HL-60 (cell line): ENCODE measurements around the gene PSME3.

ENCODE experiments used
- DNase-seq, 2 experiments: peaks; one replicate each; pipeline ENCODE4 v3.0.0-alpha.2; 2010 to 2020; ENCODE audit warnings: low read depth in 1 of 2, low spot score in 1 of 2
- H3K27ac ChIP-seq: fragments of 250-450 bp; sonication (Bioruptor Pico); replicated peaks from 2 replicates; pipeline ENCODE4 v1.5.1; 2020; ENCODE audit warnings: mild to moderate bottlenecking, moderate library complexity
- H3K27me3 ChIP-seq: fragments of 250-450 bp; sonication (Bioruptor Pico); 2 replicates; pipeline ENCODE4 v1.5.1; 2021; ENCODE audit warnings: mild to moderate bottlenecking, moderate library complexity; ENCODE audit not compliant: insufficient read depth, poor library complexity, severe bottlenecking
- H3K4me3 ChIP-seq: replicated peaks from 2 replicates; pipeline ENCODE4 v1.5.1; 2011; ENCODE audit warnings: mild to moderate bottlenecking, control low read depth, low read length; ENCODE audit not compliant: insufficient read depth
- GABPA ChIP-seq: IDR thresholded peaks from 2 replicates; pipeline ENCODE4 v1.6.1; 2012; ENCODE audit warnings: low read depth
- POLR2AphosphoS5 ChIP-seq: IDR thresholded peaks from 2 replicates; pipeline ENCODE4 v1.6.1; 2012; ENCODE audit warnings: low read depth
- REST ChIP-seq: IDR thresholded peaks from 2 replicates; pipeline ENCODE4 v1.6.1; 2012; ENCODE audit warnings: low read depth; ENCODE audit not compliant: insufficient replicate concordance
- SPI1 ChIP-seq: IDR thresholded peaks from 2 replicates; pipeline ENCODE4 v1.6.1; 2012; ENCODE audit warnings: low read depth, mild to moderate bottlenecking, borderline replicate concordance
- TF ChIP-seq, protein P1 (sequence below): IDR thresholded peaks from one replicate; pipeline ENCODE4 v1.5.1; 2011; ENCODE audit warnings: low read length, control low read depth, inconsistent platforms; ENCODE audit not compliant: insufficient read depth

Gene PSME3

DNA sequence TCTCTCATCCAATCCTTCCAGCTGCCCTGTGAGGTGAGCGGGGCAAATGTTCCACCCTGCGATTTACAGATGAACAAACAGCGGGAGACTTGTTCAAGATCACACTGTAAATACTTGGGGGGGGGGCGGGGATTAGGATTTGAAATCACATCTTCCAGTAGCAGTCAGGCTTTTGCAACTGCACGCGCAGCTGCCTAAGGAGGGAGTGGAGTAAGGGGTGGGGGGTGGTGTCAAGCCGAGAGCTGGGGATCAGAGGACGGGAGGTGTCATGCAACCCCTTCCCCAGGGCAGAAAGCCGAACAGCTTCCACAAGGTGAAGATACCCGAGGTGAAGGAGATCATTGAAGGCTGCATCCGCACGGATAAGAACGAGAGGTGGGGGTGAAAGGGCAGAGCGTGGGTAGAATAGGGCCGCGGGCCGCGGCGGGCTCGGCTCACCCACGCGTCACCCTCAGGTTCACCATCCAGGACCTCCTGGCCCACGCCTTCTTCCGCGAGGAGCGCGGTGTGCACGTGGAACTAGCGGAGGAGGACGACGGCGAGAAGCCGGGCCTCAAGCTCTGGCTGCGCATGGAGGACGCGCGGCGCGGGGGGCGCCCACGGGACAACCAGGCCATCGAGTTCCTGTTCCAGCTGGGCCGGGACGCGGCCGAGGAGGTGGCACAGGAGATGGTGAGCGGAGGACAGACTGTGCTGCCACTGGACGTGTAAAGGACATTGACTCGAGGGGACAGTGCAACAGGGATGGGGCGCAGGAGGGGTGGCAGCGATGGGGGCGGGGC lies 48.2 kb upstream of the PSME3 start:
- no peak overlapping the region for H3K4me3 ChIP-seq

GRCh38 chr17:42787266-42787665 lies 45.9 kb upstream of the PSME3 start:
- Histone ChIP-seq H3K27me3 (peaks cover 39% of the 10 kb centered on the region), H3K27ac (no peak overlapping the region), H3K4me3 (no peak overlapping the region)
- no peak for DNase-seq
- TF ChIP-seq, protein P1, sequence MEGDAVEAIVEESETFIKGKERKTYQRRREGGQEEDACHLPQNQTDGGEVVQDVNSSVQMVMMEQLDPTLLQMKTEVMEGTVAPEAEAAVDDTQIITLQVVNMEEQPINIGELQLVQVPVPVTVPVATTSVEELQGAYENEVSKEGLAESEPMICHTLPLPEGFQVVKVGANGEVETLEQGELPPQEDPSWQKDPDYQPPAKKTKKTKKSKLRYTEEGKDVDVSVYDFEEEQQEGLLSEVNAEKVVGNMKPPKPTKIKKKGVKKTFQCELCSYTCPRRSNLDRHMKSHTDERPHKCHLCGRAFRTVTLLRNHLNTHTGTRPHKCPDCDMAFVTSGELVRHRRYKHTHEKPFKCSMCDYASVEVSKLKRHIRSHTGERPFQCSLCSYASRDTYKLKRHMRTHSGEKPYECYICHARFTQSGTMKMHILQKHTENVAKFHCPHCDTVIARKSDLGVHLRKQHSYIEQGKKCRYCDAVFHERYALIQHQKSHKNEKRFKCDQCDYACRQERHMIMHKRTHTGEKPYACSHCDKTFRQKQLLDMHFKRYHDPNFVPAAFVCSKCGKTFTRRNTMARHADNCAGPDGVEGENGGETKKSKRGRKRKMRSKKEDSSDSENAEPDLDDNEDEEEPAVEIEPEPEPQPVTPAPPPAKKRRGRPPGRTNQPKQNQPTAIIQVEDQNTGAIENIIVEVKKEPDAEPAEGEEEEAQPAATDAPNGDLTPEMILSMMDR: no peak
- no peak for TF ChIP-seq REST
- TF ChIP-seq GABPA: no peak
- TF ChIP-seq POLR2AphosphoS5: no peak

More for the DNA sequence above, 48.2 kb upstream of the PSME3 start:
- H3K27ac ChIP-seq: no peak overlapping the region
- no peak for DNase-seq
- TF ChIP-seq REST: no peak
- TF ChIP-seq, protein P1: no peak
- TF ChIP-seq POLR2AphosphoS5: no peak
- no peak for TF ChIP-seq GABPA
- no peak for TF ChIP-seq SPI1
- peaks cover 51% of the 10 kb centered on the region for H3K27me3 ChIP-seq

- no peak for TF ChIP-seq SPI1
- TF ChIP-seq GABPA: no peak
- TF ChIP-seq POLR2AphosphoS5: no peak
- TF ChIP-seq REST: no peak
- TF ChIP-seq, protein P1: no peak
- Histone ChIP-seq H3K4me3 (no peak overlapping the region), H3K27ac (no peak overlapping the region), H3K27me3 (no peaks in the 10 kb centered on the region)
- no peak for DNase-seq
These were observed 41.2 kb upstream of the PSME3 start for GRCh38 chr17:42791948-42792347.
